Prostate gland (tissue), 2 donors: Measurements from ENCODE around the gene SH3PXD2A.

Experiments used
- POLR2A ChIP-seq: fragments of 450-650 bp; IDR thresholded peaks from one replicate; pipeline ENCODE4 v1.6.1; 2016; ENCODE audit warnings: antibody characterized with exemption, mild to moderate bottlenecking
- POLR2AphosphoS5 ChIP-seq: sonication (generic); formaldehyde crosslinking; IDR thresholded peaks from one replicate; pipeline ENCODE4 v1.6.1; 2017; ENCODE audit warnings: antibody characterized with exemption
- TF ChIP-seq, protein P1 (sequence below), 4 experiments: fragments of 200-600 bp in 2 of 4; fragments of 450-650 bp in 2 of 4; sonication (generic) in 2 of 4; IDR thresholded peaks; 1 replicate in 3 of 4; 2 replicates in 1 of 4; pipeline ENCODE4 v1.5.1; 2016 to 2019; ENCODE audit warnings: antibody characterized with exemption in 4 of 4, mild to moderate bottlenecking in 2 of 4, moderate library complexity in 2 of 4

DNA sequence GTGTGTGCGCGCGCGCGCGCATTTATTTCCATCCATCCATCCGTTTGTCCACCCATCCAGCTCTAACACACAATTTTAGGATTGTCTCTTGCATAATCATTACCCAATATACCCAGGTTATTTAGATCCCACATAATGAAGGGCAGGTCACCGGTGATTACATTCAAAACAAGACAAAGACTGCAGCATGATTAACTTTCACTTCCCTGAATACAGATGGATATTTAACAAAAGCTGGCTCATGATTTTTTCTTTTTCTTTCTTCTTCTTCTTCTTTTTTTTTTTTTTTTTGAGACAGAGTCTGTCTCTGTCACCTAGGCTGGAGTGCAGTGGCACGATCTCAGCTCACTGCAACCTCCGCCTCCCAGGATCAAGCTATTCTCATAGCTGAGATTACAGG, 86.2 kb downstream of the SH3PXD2A start:
- no peak for TF ChIP-seq POLR2AphosphoS5
- TF ChIP-seq, protein P1, sequence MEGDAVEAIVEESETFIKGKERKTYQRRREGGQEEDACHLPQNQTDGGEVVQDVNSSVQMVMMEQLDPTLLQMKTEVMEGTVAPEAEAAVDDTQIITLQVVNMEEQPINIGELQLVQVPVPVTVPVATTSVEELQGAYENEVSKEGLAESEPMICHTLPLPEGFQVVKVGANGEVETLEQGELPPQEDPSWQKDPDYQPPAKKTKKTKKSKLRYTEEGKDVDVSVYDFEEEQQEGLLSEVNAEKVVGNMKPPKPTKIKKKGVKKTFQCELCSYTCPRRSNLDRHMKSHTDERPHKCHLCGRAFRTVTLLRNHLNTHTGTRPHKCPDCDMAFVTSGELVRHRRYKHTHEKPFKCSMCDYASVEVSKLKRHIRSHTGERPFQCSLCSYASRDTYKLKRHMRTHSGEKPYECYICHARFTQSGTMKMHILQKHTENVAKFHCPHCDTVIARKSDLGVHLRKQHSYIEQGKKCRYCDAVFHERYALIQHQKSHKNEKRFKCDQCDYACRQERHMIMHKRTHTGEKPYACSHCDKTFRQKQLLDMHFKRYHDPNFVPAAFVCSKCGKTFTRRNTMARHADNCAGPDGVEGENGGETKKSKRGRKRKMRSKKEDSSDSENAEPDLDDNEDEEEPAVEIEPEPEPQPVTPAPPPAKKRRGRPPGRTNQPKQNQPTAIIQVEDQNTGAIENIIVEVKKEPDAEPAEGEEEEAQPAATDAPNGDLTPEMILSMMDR (IDR thresholded peaks at IDR 0.05): no peak
- TF ChIP-seq POLR2A: no peak
